HepG2 (cell line): ENCODE measurements around the gene PRDX5. TPM values are rescaled to one million over a fixed set of nuclear protein-coding genes. Genes with fewer than 3 reads are reported as not detected.

Experiments
- ELF4 ChIP-seq: sonication (generic); formaldehyde crosslinking; IDR thresholded peaks from 2 replicates; pipeline ENCODE4 v1.5.0; 2020; ENCODE audit warnings: missing genetic modification reagents, mild to moderate bottlenecking, moderate library complexity, borderline replicate concordance
- FOSL1 ChIP-seq: sonication (generic); formaldehyde crosslinking; IDR thresholded peaks from 2 replicates; pipeline ENCODE4 v1.9.0; 2021; ENCODE audit warnings: missing genetic modification reagents, borderline replicate concordance
- HHEX ChIP-seq: IDR thresholded peaks from 2 replicates; pipeline ENCODE4 v1.6.1; 2016; ENCODE audit warnings: control low read depth
- RELA ChIP-seq: sonication (generic); formaldehyde crosslinking; IDR thresholded peaks from 2 replicates; pipeline ENCODE4 v1.4.0; 2020; ENCODE audit warnings: missing genetic modification reagents
- SETDB1 ChIP-seq: sonication (generic); formaldehyde crosslinking; IDR thresholded peaks from 2 replicates; pipeline ENCODE4 v1.5.1; 2020; ENCODE audit warnings: missing genetic modification reagents, mild to moderate bottlenecking, borderline replicate concordance
- ZNF10 ChIP-seq: sonication (generic); formaldehyde crosslinking; IDR thresholded peaks from 2 replicates; pipeline ENCODE4 v1.4.0; 2020; ENCODE audit warnings: mild to moderate bottlenecking, low read depth, missing genetic modification reagents, borderline replicate concordance
- ZNF446 ChIP-seq: sonication (generic); formaldehyde crosslinking; IDR thresholded peaks from 2 replicates; pipeline ENCODE4 v1.5.0; 2020; ENCODE audit warnings: mild to moderate bottlenecking, missing genetic modification reagents
- ZNF720 ChIP-seq: sonication (generic); formaldehyde crosslinking; IDR thresholded peaks from 2 replicates; pipeline ENCODE4 v1.4.0; 2020; ENCODE audit warnings: missing genetic modification reagents
- polyA plus RNA-seq, 8 experiments: library from polyadenylated mRNA; depleted of rRNA in 3 of 8; stranded (reverse) in 7 of 8; unstranded in 1 of 8; fragments of >200 nt; fragmentation: Illumina TruSeq in 4 of 8; extraction: Trizol in 4 of 8; gene quantifications; 2 replicates each; pipeline versions ENCODE4 v1.2.1 to v1.2.3, GENCODE V29; 2011 to 2016; ENCODE audit warnings: low read depth in 4 of 8, missing spikeins in 1 of 8, mixed read lengths in 1 of 8; ENCODE audit not compliant: insufficient read depth in 1 of 8
- total RNA-seq, 5 experiments: library from RNA; depleted of rRNA; stranded (reverse); fragments of >200 nt; fragmentation: Illumina TruSeq; extraction: Trizol; gene quantifications; 2 replicates each; pipeline ENCODE4 v1.2.3, GENCODE V29; 2016; ENCODE audit warnings: low read depth in 1 of 5
- TF ChIP-seq, protein P1 (sequence below): sonication (generic); formaldehyde crosslinking; IDR thresholded peaks from 2 replicates; pipeline ENCODE4 v1.9.0; 2021; ENCODE audit warnings: mild to moderate bottlenecking, missing genetic modification reagents
- TF ChIP-seq, protein P2 (sequence below): sonication (generic); formaldehyde crosslinking; IDR thresholded peaks from 2 replicates; pipeline ENCODE4 v1.4.0; 2020; ENCODE audit warnings: missing genetic modification reagents, borderline replicate concordance
- TF ChIP-seq, protein P3 (sequence below): sonication (generic); formaldehyde crosslinking; conservative IDR thresholded peaks from 2 replicates; pipeline ENCODE4 v1.5.0; 2020; ENCODE audit warnings: missing genetic modification reagents
- TF ChIP-seq, protein P4 (sequence below): sonication (generic); formaldehyde crosslinking; IDR thresholded peaks from 2 replicates; pipeline ENCODE4 v1.5.0; 2020; ENCODE audit warnings: mild to moderate bottlenecking, missing genetic modification reagents
- TF ChIP-seq, protein P5 (sequence below): sonication (generic); formaldehyde crosslinking; IDR thresholded peaks from 2 replicates; pipeline ENCODE4 v1.4.0; 2020; ENCODE audit warnings: missing genetic modification reagents

The PRDX5 gene
- total and polyA plus RNA-seq, 2 of the 13 experiments (the other 11 are each of a cell fraction or from before 2014, with no cell fraction given) = 215 to 311 TPM

DNA sequence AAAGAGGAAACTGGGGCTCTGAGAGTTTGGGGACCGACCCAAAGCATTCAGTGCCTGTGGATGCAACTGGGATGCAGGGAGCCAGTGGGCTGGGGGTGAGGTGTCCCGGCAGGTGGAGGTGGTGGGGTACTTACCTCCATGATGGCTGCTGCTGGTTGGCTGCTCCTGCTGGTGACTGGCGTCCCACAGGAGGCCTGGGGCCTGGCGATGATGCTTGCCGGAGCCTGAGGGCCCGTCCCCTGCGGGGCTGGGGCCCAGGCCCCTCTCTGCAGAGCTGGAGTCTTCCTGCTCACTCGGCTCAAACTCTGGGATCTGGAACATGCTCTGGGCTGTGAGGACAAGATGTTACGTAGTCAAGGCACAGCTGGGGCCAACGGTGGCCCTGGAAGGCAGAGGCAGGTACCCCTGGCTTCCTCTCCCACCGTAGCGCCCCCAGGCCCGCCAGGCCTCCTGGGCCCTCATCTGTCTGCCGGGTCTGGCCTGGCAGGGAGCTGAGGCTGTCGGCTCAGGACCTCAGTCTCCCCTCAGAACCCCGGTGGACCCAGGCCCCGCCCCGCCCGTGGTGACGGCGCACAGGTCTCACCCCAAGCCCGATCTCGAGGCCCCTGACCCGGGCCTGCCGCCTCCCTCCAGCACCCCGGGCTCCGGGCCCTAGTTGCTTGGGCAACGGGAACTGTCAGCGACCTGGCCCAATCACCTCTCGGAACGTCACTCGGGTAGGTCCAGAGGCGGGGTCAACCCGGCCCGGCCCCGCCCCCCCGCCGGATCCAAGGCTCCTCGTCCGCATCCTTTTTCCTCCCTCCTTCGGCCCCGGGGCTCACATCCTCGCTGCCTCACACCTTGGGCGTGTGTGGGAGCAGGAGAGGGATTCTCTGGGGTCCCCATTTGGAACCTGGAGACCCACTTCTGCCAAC is 33.6 kb upstream of the PRDX5 start, which contains the start of gene BAD (continued):
- TF ChIP-seq, protein P1, sequence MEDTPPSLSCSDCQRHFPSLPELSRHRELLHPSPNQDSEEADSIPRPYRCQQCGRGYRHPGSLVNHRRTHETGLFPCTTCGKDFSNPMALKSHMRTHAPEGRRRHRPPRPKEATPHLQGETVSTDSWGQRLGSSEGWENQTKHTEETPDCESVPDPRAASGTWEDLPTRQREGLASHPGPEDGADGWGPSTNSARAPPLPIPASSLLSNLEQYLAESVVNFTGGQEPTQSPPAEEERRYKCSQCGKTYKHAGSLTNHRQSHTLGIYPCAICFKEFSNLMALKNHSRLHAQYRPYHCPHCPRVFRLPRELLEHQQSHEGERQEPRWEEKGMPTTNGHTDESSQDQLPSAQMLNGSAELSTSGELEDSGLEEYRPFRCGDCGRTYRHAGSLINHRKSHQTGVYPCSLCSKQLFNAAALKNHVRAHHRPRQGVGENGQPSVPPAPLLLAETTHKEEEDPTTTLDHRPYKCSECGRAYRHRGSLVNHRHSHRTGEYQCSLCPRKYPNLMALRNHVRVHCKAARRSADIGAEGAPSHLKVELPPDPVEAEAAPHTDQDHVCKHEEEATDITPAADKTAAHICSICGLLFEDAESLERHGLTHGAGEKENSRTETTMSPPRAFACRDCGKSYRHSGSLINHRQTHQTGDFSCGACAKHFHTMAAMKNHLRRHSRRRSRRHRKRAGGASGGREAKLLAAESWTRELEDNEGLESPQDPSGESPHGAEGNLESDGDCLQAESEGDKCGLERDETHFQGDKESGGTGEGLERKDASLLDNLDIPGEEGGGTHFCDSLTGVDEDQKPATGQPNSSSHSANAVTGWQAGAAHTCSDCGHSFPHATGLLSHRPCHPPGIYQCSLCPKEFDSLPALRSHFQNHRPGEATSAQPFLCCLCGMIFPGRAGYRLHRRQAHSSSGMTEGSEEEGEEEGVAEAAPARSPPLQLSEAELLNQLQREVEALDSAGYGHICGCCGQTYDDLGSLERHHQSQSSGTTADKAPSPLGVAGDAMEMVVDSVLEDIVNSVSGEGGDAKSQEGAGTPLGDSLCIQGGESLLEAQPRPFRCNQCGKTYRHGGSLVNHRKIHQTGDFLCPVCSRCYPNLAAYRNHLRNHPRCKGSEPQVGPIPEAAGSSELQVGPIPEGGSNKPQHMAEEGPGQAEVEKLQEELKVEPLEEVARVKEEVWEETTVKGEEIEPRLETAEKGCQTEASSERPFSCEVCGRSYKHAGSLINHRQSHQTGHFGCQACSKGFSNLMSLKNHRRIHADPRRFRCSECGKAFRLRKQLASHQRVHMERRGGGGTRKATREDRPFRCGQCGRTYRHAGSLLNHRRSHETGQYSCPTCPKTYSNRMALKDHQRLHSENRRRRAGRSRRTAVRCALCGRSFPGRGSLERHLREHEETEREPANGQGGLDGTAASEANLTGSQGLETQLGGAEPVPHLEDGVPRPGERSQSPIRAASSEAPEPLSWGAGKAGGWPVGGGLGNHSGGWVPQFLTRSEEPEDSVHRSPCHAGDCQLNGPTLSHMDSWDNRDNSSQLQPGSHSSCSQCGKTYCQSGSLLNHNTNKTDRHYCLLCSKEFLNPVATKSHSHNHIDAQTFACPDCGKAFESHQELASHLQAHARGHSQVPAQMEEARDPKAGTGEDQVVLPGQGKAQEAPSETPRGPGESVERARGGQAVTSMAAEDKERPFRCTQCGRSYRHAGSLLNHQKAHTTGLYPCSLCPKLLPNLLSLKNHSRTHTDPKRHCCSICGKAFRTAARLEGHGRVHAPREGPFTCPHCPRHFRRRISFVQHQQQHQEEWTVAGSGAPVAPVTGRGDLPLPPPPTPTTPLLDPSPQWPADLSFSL = no peak
- TF ChIP-seq ZNF720 (CRISPR knock-in tag) (no peak), ELF4 (CRISPR knock-in tag) (no peak), HHEX (CRISPR knock-in tag) (no peak), ZNF446 (no peak), RELA (CRISPR knock-in tag) (no peak), SETDB1 (no peak), ZNF10 (CRISPR knock-in tag) (no peak), FOSL1 (CRISPR knock-in tag) (no peak)
- TF ChIP-seq, protein P2, sequence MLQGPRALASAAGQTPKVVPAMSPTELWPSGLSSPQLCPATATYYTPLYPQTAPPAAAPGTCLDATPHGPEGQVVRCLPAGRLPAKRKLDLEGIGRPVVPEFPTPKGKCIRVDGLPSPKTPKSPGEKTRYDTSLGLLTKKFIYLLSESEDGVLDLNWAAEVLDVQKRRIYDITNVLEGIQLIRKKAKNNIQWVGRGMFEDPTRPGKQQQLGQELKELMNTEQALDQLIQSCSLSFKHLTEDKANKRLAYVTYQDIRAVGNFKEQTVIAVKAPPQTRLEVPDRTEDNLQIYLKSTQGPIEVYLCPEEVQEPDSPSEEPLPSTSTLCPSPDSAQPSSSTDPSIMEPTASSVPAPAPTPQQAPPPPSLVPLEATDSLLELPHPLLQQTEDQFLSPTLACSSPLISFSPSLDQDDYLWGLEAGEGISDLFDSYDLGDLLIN (CRISPR knock-in tag) = no peak
- TF ChIP-seq, protein P3, sequence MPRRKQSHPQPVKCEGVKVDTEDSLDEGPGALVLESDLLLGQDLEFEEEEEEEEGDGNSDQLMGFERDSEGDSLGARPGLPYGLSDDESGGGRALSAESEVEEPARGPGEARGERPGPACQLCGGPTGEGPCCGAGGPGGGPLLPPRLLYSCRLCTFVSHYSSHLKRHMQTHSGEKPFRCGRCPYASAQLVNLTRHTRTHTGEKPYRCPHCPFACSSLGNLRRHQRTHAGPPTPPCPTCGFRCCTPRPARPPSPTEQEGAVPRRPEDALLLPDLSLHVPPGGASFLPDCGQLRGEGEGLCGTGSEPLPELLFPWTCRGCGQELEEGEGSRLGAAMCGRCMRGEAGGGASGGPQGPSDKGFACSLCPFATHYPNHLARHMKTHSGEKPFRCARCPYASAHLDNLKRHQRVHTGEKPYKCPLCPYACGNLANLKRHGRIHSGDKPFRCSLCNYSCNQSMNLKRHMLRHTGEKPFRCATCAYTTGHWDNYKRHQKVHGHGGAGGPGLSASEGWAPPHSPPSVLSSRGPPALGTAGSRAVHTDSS = no peak
- TF ChIP-seq, protein P4, sequence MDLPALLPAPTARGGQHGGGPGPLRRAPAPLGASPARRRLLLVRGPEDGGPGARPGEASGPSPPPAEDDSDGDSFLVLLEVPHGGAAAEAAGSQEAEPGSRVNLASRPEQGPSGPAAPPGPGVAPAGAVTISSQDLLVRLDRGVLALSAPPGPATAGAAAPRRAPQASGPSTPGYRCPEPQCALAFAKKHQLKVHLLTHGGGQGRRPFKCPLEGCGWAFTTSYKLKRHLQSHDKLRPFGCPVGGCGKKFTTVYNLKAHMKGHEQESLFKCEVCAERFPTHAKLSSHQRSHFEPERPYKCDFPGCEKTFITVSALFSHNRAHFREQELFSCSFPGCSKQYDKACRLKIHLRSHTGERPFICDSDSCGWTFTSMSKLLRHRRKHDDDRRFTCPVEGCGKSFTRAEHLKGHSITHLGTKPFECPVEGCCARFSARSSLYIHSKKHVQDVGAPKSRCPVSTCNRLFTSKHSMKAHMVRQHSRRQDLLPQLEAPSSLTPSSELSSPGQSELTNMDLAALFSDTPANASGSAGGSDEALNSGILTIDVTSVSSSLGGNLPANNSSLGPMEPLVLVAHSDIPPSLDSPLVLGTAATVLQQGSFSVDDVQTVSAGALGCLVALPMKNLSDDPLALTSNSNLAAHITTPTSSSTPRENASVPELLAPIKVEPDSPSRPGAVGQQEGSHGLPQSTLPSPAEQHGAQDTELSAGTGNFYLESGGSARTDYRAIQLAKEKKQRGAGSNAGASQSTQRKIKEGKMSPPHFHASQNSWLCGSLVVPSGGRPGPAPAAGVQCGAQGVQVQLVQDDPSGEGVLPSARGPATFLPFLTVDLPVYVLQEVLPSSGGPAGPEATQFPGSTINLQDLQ (CRISPR knock-in tag) = no peak
- TF ChIP-seq, protein P5, sequence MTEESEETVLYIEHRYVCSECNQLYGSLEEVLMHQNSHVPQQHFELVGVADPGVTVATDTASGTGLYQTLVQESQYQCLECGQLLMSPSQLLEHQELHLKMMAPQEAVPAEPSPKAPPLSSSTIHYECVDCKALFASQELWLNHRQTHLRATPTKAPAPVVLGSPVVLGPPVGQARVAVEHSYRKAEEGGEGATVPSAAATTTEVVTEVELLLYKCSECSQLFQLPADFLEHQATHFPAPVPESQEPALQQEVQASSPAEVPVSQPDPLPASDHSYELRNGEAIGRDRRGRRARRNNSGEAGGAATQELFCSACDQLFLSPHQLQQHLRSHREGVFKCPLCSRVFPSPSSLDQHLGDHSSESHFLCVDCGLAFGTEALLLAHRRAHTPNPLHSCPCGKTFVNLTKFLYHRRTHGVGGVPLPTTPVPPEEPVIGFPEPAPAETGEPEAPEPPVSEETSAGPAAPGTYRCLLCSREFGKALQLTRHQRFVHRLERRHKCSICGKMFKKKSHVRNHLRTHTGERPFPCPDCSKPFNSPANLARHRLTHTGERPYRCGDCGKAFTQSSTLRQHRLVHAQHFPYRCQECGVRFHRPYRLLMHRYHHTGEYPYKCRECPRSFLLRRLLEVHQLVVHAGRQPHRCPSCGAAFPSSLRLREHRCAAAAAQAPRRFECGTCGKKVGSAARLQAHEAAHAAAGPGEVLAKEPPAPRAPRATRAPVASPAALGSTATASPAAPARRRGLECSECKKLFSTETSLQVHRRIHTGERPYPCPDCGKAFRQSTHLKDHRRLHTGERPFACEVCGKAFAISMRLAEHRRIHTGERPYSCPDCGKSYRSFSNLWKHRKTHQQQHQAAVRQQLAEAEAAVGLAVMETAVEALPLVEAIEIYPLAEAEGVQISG (CRISPR knock-in tag) = no peak
